Fibroblast of skin of back (primary cell): ENCODE results near the gene GJA1. TPM values are rescaled to one million over a fixed set of nuclear protein-coding genes. Genes with fewer than 3 reads are reported as not detected.
"Not testable (repeated sequence)": the region's sequence is repeated elsewhere in the genome, so short reads cannot be mapped to it uniquely, and the experiment has no call there.

ENCODE experiments used
- DNase-seq: peaks from one replicate; pipeline ENCODE4 v3.0.0-alpha.2; 2013
- polyA plus RNA-seq, 2 experiments: library from polyadenylated mRNA; unstranded; fragments of 120-200 nt; gene quantifications; one replicate each; pipeline ENCODE4 v1.2.1, GENCODE V29; 2013; ENCODE audit not compliant: insufficient read length in 2 of 2

GJA1 gene
- polyA plus RNA-seq (2013, experiment 1 of 2; ENCODE audit: insufficient read length): 507 TPM
- polyA plus RNA-seq (2013, experiment 2 of 2; ENCODE audit: insufficient read length): 369 TPM

GRCh38 chr6:121435444-121436069, at the start of gene GJA1:
GJA1 (plus strand) TSS chr6:121435646; CDS start chr6:121446848, 11,202 bp downstream.
- DNase-seq: peak; percentile 95

GRCh38 chr6:121386551-121386950, 48.9 kb upstream of the GJA1 start:
- not testable (repeated sequence) for DNase-seq

- no peak for DNase-seq
These were observed 46.0 kb upstream of the GJA1 start for GRCh38 chr6:121389419-121389818.

- DNase-seq: no peak
These were observed 41.5 kb upstream of the GJA1 start for GRCh38 chr6:121393731-121394505.

- no peak for DNase-seq
These were observed 39.7 kb upstream of the GJA1 start for GRCh38 chr6:121395736-121396135.

- DNase-seq: not testable (repeated sequence)
These were observed 38.3 kb upstream of the GJA1 start for GRCh38 chr6:121397188-121397587.

- no peak for DNase-seq
These were observed 37.3 kb upstream of the GJA1 start for GRCh38 chr6:121398127-121398526.

GRCh38 chr6:121399966-121400365, 35.5 kb upstream of the GJA1 start:
- no peak for DNase-seq

GRCh38 chr6:121403964-121404363, 31.5 kb upstream of the GJA1 start:
- DNase-seq: no peak

GRCh38 chr6:121405306-121405705, 30.1 kb upstream of the GJA1 start:
- DNase-seq: no peak

GRCh38 chr6:121408321-121408720, 27.1 kb upstream of the GJA1 start:
- DNase-seq: no peak

- DNase-seq: no peak
These were observed 21.6 kb upstream of the GJA1 start for GRCh38 chr6:121413879-121414278.

- DNase-seq: no peak
These were observed 17.1 kb upstream of the GJA1 start for GRCh38 chr6:121418346-121418745.

- no peak for DNase-seq
These were observed 8.8 kb upstream of the GJA1 start for GRCh38 chr6:121426686-121427085.

GRCh38 chr6:121428872-121429756, 6.3 kb upstream of the GJA1 start:
- DNase-seq: no peak

GRCh38 chr6:121430514-121431460, 4.7 kb upstream of the GJA1 start:
- peak; percentile 57 for DNase-seq

- DNase-seq: not testable (repeated sequence)
These were observed 3.7 kb upstream of the GJA1 start for GRCh38 chr6:121431776-121432175.

- DNase-seq: peak; percentile 65
These were observed 1.2 kb upstream of the GJA1 start for GRCh38 chr6:121434037-121434770.

- no peak for DNase-seq
These were observed 920 bp downstream of the GJA1 start for GRCh38 chr6:121436274-121436857.
